HepG2 (cell line): ENCODE measurements around the gene ZNF503. TPM values are rescaled to one million over a fixed set of nuclear protein-coding genes. Genes with fewer than 3 reads are reported as not detected.

Experiments used
- BHLHE40 ChIP-seq: IDR thresholded peaks from 2 replicates; pipeline ENCODE4 v1.6.1; 2011; ENCODE audit warnings: low read length, improper control_type of control experiment
- ELF4 ChIP-seq: sonication (generic); formaldehyde crosslinking; IDR thresholded peaks from 2 replicates; pipeline ENCODE4 v1.5.0; 2020; ENCODE audit warnings: missing genetic modification reagents, mild to moderate bottlenecking, moderate library complexity, borderline replicate concordance
- EP300 ChIP-seq, 3 experiments: sonication (generic) in 1 of 3; formaldehyde crosslinking in 1 of 3; IDR thresholded peaks; 2 replicates each; pipeline versions ENCODE4 v1.5.1 to v1.6.1; 2011 to 2020; ENCODE audit warnings: low read depth in 2 of 3, low read length in 2 of 3, borderline replicate concordance in 1 of 3, improper control_type of control experiment in 1 of 3, mild to moderate bottlenecking in 1 of 3, missing genetic modification reagents in 1 of 3, moderate library complexity in 1 of 3
- ETV5 ChIP-seq: IDR thresholded peaks from 2 replicates; pipeline ENCODE4 v1.6.1; 2018; ENCODE audit warnings: missing biosample characterization, missing genetic modification reagents, inconsistent platforms, borderline replicate concordance
- KLF12 ChIP-seq: sonication (generic); formaldehyde crosslinking; IDR thresholded peaks from 2 replicates; pipeline ENCODE4 v1.4.0; 2020; ENCODE audit warnings: missing genetic modification reagents, borderline replicate concordance
- SRSF1 ChIP-seq: fragments of 200-400 bp; formaldehyde crosslinking; optimal IDR thresholded peaks from 2 replicates; pipeline ENCODE3; 2017; ENCODE audit warnings: mild to moderate bottlenecking, low read depth, low read length, moderate library complexity
- ZNF101 ChIP-seq: sonication (generic); formaldehyde crosslinking; IDR thresholded peaks from 2 replicates; pipeline ENCODE4 v1.4.0; 2020; ENCODE audit warnings: mild to moderate bottlenecking, low read depth, missing genetic modification reagents, borderline replicate concordance
- ZNF333 ChIP-seq: sonication (generic); formaldehyde crosslinking; IDR thresholded peaks from 2 replicates; pipeline ENCODE4 v1.4.0; 2020; ENCODE audit warnings: mild to moderate bottlenecking, missing genetic modification reagents, borderline replicate concordance
- ZNF549 ChIP-seq: sonication (generic); formaldehyde crosslinking; IDR thresholded peaks from 2 replicates; pipeline ENCODE4 v1.5.0; 2020; ENCODE audit warnings: missing genetic modification reagents
- ZNF564 ChIP-seq: sonication (generic); formaldehyde crosslinking; IDR thresholded peaks from 2 replicates; pipeline ENCODE4 v1.8.1; 2023; ENCODE audit warnings: mild to moderate bottlenecking, missing genetic modification reagents
- polyA plus RNA-seq, 8 experiments: library from polyadenylated mRNA; depleted of rRNA in 3 of 8; stranded (reverse) in 7 of 8; unstranded in 1 of 8; fragments of >200 nt; fragmentation: Illumina TruSeq in 4 of 8; extraction: Trizol in 4 of 8; gene quantifications; 2 replicates each; pipeline versions ENCODE4 v1.2.1 to v1.2.3, GENCODE V29; 2011 to 2016; ENCODE audit warnings: low read depth in 4 of 8, missing spikeins in 1 of 8, mixed read lengths in 1 of 8; ENCODE audit not compliant: insufficient read depth in 1 of 8
- total RNA-seq, 5 experiments: library from RNA; depleted of rRNA; stranded (reverse); fragments of >200 nt; fragmentation: Illumina TruSeq; extraction: Trizol; gene quantifications; 2 replicates each; pipeline ENCODE4 v1.2.3, GENCODE V29; 2016; ENCODE audit warnings: low read depth in 1 of 5
- TF ChIP-seq, protein P1 (sequence below): sonication (generic); formaldehyde crosslinking; IDR thresholded peaks from 2 replicates; pipeline ENCODE4 v1.4.0; 2020; ENCODE audit warnings: missing genetic modification reagents, low read depth, mild to moderate bottlenecking, borderline replicate concordance
- TF ChIP-seq, protein P2 (sequence below): sonication (generic); formaldehyde crosslinking; IDR thresholded peaks from 2 replicates; pipeline ENCODE4 v1.4.0; 2020; ENCODE audit warnings: mild to moderate bottlenecking, missing genetic modification reagents
- TF ChIP-seq, protein P3 (sequence below): sonication (generic); formaldehyde crosslinking; IDR thresholded peaks from 2 replicates; pipeline ENCODE4 v1.4.0; 2020; ENCODE audit warnings: missing genetic modification reagents
- TF ChIP-seq, protein P4 (sequence below): sonication (generic); formaldehyde crosslinking; IDR thresholded peaks from 2 replicates; pipeline ENCODE4 v1.4.0; 2020; ENCODE audit warnings: low read depth, mild to moderate bottlenecking, missing genetic modification reagents
- TF ChIP-seq, protein P5 (sequence below): sonication (generic); formaldehyde crosslinking; IDR thresholded peaks from 2 replicates; pipeline ENCODE4 v1.8.0; 2022; ENCODE audit warnings: missing genetic modification reagents, low read depth, mild to moderate bottlenecking, borderline replicate concordance
- TF ChIP-seq, protein P6 (sequence below): IDR thresholded peaks from 2 replicates; pipeline ENCODE4 v1.6.1; 2016; ENCODE audit warnings: mild to moderate bottlenecking
- TF ChIP-seq, protein P7 (sequence below): IDR thresholded peaks from 2 replicates; pipeline ENCODE4 v1.6.1; 2016; ENCODE audit warnings: missing genetic modification reagents, missing compliant biosample characterization

The ZNF503 gene
- total and polyA plus RNA-seq, 2 of the 13 experiments (the other 11 are each of a cell fraction or from before 2014, with no cell fraction given) = 2.7 to 8.3 TPM

DNA sequence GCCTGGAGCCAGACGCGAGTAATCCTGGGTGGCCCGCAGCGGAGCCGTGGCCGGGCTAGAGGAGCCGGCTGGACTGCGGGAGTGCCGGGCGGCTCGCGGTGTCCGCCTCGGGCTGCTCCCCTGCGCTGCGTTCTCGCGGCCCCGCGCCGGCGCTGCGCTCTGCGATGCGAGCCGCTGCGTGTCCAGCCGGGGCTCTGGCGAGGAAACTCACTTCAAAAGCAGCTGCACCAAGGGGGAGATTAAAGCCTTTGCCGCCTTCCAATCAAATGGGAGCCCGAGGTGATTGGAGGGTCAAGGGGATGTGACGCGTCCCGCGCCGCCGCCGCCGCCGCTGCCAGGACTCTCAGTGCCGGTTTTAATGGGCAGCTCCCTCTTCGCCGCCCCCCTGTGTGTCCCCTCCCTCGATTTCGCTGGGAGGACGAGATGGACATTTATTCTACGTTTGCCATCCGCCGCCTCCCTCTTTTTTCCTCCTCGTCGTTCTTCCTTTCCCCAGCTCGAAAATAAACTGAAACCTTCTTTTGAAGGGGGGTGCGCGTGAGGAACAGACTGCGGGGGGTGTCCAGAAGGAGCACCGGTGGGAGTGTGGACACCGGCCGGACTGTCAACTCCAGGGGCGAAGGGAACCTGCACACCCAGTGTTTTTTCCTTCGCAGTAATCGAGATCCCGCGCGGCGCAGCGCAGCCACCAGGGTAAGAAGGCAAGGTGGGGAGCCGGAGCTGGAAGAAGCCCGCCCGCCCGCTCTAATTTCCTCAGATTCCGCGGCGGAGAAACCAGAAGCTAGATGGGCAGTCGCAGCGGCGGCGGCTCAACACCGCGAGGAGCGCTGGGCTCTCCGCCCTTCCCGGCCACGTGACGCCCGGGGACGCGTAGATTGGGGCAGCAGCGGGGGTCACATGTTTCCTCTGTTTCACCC is at the start of gene ZNF503 (continued):
- TF ChIP-seq, protein P1, sequence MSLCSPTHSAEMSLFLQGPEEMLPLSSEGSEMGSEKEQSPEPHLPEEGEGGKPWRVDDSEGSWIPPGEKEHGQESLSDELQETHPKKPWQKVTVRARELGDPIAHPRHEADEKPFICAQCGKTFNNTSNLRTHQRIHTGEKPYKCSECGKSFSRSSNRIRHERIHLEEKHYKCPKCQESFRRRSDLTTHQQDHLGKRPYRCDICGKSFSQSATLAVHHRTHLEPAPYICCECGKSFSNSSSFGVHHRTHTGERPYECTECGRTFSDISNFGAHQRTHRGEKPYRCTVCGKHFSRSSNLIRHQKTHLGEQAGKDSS (CRISPR knock-in tag) = 0 out of 2 replicates have a peak, but pooled peaks have one; percentile 5
- no peak; the same call in 1 of the 2 replicates for TF ChIP-seq ZNF564 (CRISPR knock-in tag)
- TF ChIP-seq, protein P2, sequence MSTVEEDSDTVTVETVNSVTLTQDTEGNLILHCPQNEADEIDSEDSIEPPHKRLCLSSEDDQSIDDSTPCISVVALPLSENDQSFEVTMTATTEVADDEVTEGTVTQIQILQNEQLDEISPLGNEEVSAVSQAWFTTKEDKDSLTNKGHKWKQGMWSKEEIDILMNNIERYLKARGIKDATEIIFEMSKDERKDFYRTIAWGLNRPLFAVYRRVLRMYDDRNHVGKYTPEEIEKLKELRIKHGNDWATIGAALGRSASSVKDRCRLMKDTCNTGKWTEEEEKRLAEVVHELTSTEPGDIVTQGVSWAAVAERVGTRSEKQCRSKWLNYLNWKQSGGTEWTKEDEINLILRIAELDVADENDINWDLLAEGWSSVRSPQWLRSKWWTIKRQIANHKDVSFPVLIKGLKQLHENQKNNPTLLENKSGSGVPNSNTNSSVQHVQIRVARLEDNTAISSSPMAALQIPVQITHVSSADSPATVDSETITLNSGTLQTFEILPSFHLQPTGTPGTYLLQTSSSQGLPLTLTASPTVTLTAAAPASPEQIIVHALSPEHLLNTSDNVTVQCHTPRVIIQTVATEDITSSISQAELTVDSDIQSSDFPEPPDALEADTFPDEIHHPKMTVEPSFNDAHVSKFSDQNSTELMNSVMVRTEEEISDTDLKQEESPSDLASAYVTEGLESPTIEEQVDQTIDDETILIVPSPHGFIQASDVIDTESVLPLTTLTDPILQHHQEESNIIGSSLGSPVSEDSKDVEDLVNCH (CRISPR knock-in tag) = no peak
- no peak for TF ChIP-seq ZNF549
- TF ChIP-seq, protein P3, sequence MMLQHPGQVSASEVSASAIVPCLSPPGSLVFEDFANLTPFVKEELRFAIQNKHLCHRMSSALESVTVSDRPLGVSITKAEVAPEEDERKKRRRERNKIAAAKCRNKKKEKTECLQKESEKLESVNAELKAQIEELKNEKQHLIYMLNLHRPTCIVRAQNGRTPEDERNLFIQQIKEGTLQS (CRISPR knock-in tag) = no peak
- TF ChIP-seq ZNF101 (CRISPR knock-in tag) = no peak
- TF ChIP-seq, protein P4, sequence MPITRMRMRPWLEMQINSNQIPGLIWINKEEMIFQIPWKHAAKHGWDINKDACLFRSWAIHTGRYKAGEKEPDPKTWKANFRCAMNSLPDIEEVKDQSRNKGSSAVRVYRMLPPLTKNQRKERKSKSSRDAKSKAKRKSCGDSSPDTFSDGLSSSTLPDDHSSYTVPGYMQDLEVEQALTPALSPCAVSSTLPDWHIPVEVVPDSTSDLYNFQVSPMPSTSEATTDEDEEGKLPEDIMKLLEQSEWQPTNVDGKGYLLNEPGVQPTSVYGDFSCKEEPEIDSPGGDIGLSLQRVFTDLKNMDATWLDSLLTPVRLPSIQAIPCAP (CRISPR knock-in tag) = no peak
- peak; percentile 48; the same call in 1 of the 2 replicates for TF ChIP-seq BHLHE40
- TF ChIP-seq EP300 (IDR thresholded peaks at IDR 0.05; ENCODE audit: low read depth in 2 of 2, low read length in 2 of 2) = peak in 1 of 2 experiments; percentile 43; a peak in 1 of 4 replicates
- TF ChIP-seq EP300 (CRISPR knock-in tag; IDR thresholded peaks at IDR 0.05; ENCODE audit: borderline replicate concordance) = no peak
- TF ChIP-seq, protein P5, sequence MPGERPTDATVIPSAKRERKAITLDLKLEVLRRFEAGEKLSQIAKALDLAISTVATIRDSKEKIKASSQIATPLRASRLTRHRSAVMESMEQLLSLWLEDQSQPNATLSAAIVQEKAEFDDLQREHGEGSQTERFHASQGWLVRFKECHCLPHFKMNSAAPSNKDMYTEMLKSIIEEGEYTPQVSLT = peak; percentile 63; the same call in 1 of the 2 replicates
- TF ChIP-seq, protein P6, sequence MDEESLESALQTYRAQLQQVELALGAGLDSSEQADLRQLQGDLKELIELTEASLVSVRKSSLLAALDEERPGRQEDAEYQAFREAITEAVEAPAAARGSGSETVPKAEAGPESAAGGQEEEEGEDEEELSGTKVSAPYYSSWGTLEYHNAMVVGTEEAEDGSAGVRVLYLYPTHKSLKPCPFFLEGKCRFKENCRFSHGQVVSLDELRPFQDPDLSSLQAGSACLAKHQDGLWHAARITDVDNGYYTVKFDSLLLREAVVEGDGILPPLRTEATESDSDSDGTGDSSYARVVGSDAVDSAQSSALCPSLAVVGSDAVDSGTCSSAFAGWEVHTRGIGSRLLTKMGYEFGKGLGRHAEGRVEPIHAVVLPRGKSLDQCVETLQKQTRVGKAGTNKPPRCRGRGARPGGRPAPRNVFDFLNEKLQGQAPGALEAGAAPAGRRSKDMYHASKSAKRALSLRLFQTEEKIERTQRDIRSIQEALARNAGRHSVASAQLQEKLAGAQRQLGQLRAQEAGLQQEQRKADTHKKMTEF (CRISPR knock-in tag) = peak; percentile 79
- TF ChIP-seq, protein P7, sequence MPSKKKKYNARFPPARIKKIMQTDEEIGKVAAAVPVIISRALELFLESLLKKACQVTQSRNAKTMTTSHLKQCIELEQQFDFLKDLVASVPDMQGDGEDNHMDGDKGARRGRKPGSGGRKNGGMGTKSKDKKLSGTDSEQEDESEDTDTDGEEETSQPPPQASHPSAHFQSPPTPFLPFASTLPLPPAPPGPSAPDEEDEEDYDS = peak; percentile 96
- no peak; the same call in none of the 2 replicates for TF ChIP-seq ZNF333 (CRISPR knock-in tag)
- TF ChIP-seq ELF4 (CRISPR knock-in tag) = 0 out of 2 replicates have a peak, but pooled peaks have one; percentile 61
- TF ChIP-seq ETV5 (CRISPR knock-in tag) = peak; percentile 66
- TF ChIP-seq KLF12 (CRISPR knock-in tag) = 0 out of 2 replicates have a peak, but pooled peaks have one; percentile 34
- TF ChIP-seq SRSF1 = peak; percentile 92
